Measurements from ENCODE around the gene TIGD1.

- TF ChIP-seq PAWR (CRISPR knock-in tag; IDR thresholded peaks at IDR 0.05; ENCODE audit: borderline replicate concordance) (no peak), CTCF (CRISPR knock-in tag; IDR thresholded peaks at IDR 0.05) (no peak), TAF1 (CRISPR knock-in tag; IDR thresholded peaks at IDR 0.05) (no peak), NFE2L2 (IDR thresholded peaks at IDR 0.05; ENCODE audit: low read length) (no peak), KLF11 (CRISPR knock-in tag; IDR thresholded peaks at IDR 0.05) (no peak), ZBTB38 (CRISPR knock-in tag; IDR thresholded peaks at IDR 0.05) (no peak), ZNF75D (CRISPR knock-in tag; IDR thresholded peaks at IDR 0.05; ENCODE audit: borderline replicate concordance) (no peak), ELK4 (CRISPR knock-in tag; IDR thresholded peaks at IDR 0.05; ENCODE audit: borderline replicate concordance) (no peak), EZH2 (conservative IDR thresholded peaks at IDR 0.05; ENCODE audit: low read depth, low read length) (no peak), GMEB1 (CRISPR knock-in tag; IDR thresholded peaks at IDR 0.05; ENCODE audit: borderline replicate concordance) (no peak), EP300 (IDR thresholded peaks at IDR 0.05; ENCODE audit: low read depth in 2 of 2, low read length in 2 of 2) (no peak), EP300 (CRISPR knock-in tag; IDR thresholded peaks at IDR 0.05; ENCODE audit: borderline replicate concordance) (no peak), ZNF639 (CRISPR knock-in tag; conservative IDR thresholded peaks at IDR 0.05) (no peak)
Measured at GRCh38 chr2:232573042-232573441, 22.7 kb upstream of the TIGD1 start.
